Measurements from ENCODE around the gene MKRN1. TPM values are rescaled to one million over a fixed set of nuclear protein-coding genes. Genes with fewer than 3 reads are reported as not detected.

Gene MKRN1
- total RNA-seq, 1 donor from 2014 or later = 67.9 TPM

DNA sequence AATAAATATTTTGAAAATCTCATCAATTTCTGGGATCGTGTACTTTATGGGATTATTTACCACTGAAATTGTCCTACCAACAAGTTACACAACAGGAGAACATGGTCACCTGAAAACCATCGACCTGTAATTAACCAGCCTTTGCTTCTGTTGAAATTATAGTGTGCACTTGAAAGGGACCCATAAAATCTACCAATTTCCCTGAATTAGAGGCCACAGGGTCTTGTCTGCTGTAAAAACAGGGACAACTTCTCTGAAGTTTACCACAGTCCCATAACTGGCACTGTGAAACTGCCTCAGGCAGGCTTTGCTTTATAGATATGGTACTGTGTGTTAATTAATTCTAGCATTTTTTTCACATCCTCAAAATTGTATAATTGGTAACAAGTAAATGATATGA, 37.8 kb downstream of the MKRN1 start:
- Mint-ChIP-seq H3K9me3 (ENCODE audit: low read depth) (no peaks in the 10 kb centered on the region), H3K27me3 (ENCODE audit: low read depth) (no peaks in the 10 kb centered on the region), H3K27ac (ENCODE audit: unreplicated experiment) (no peak overlapping the region), H3K4me1 (ENCODE audit: low read depth) (no peaks in the 10 kb centered on the region), H3K36me3 (ENCODE audit: low read depth) (no peaks in the 10 kb centered on the region), H3K4me3 (ENCODE audit: unreplicated experiment) (no peak overlapping the region)
- TF ChIP-seq, protein P1, sequence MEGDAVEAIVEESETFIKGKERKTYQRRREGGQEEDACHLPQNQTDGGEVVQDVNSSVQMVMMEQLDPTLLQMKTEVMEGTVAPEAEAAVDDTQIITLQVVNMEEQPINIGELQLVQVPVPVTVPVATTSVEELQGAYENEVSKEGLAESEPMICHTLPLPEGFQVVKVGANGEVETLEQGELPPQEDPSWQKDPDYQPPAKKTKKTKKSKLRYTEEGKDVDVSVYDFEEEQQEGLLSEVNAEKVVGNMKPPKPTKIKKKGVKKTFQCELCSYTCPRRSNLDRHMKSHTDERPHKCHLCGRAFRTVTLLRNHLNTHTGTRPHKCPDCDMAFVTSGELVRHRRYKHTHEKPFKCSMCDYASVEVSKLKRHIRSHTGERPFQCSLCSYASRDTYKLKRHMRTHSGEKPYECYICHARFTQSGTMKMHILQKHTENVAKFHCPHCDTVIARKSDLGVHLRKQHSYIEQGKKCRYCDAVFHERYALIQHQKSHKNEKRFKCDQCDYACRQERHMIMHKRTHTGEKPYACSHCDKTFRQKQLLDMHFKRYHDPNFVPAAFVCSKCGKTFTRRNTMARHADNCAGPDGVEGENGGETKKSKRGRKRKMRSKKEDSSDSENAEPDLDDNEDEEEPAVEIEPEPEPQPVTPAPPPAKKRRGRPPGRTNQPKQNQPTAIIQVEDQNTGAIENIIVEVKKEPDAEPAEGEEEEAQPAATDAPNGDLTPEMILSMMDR (IDR thresholded peaks at IDR 0.05) = no peak
- DNase-seq (ENCODE audit: low spot score) = no peak

DNA sequence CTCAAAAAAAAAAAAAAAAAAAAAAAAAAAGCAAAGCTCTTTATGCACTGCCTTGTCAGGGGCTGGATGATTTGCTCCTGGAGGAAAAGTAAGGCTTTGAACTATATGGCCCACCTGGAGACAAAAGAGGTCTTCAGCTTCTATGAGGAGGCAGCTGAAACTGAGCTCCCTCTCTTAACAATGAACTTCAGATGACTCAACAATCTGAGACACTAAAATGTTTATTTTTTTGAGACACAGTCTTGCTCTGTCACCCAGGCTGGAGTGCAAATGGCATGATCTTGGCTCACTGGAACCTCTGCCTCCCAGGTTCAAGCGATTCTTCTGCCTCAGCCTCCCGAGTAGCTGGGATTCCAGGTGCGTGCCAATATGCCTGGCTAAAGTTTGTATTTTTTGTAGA, 38.7 kb downstream of the MKRN1 start:
- TF ChIP-seq, protein P1 (IDR thresholded peaks at IDR 0.05) = no peak
- Mint-ChIP-seq H3K4me1 (ENCODE audit: low read depth) (no peaks in the 10 kb centered on the region), H3K4me3 (ENCODE audit: unreplicated experiment) (no peak overlapping the region), H3K27ac (ENCODE audit: unreplicated experiment) (no peak overlapping the region), H3K27me3 (ENCODE audit: low read depth) (no peaks in the 10 kb centered on the region), H3K9me3 (ENCODE audit: low read depth) (no peaks in the 10 kb centered on the region), H3K36me3 (ENCODE audit: low read depth) (no peaks in the 10 kb centered on the region)
- DNase-seq (ENCODE audit: low spot score) = no peak

DNA sequence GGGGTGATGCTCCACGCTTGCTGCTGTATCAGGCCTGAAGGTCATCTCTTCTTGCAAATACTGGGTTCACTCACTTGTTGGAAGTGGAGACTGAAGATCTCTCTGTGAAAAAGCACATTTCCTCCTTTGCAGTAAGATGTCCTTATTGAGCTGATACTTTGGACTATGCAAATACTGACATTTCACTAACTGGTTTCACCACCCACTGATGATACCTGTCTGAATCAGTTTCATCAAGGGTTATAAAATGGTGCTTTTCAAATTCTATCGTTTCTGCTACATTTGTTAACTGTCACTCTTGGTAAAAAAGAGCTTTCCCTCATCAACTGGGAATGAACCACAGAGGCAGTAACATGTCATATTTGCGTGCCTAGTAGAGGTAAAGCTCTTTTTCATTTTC, 39.9 kb downstream of the MKRN1 start:
- Mint-ChIP-seq H3K27me3 (ENCODE audit: low read depth) (no peaks in the 10 kb centered on the region), H3K36me3 (ENCODE audit: low read depth) (no peaks in the 10 kb centered on the region), H3K27ac (ENCODE audit: unreplicated experiment) (no peak overlapping the region), H3K4me1 (ENCODE audit: low read depth) (no peaks in the 10 kb centered on the region), H3K4me3 (ENCODE audit: unreplicated experiment) (no peak overlapping the region), H3K9me3 (ENCODE audit: low read depth) (no peaks in the 10 kb centered on the region)
- TF ChIP-seq, protein P1 (IDR thresholded peaks at IDR 0.05) = no peak
- no peak for DNase-seq (ENCODE audit: low spot score)

DNA sequence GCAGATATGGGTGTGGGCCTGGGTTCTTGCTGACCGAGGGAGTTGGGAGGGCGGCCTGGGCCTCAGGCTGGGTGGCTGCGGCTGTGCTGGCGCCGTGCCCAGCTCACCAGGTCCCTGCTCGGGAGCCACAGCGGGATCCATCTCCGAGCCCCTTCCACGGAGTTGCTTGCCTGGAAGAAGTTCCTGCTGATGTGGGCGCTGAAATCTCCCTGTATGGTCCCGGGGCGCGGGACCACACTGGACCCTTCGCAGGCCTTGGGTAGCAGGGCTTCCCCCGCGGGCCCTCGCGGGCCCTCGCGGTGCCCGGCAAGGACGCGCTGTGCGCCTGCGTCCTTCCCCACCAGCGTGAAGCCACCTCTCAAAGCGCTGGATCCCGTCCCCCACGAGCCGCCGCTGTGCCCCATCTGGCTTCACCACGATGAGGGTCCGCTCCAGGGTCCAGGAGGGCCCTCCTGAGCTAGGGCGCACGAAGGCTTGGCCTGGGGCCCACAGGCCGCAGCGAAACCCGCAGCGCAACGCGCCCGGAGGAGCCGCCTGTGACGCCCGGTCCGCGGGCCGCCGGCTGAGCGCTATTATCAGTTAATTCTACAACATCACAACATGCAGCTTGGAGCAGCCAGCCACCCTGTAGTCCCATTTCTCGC, 43.9 kb downstream of the MKRN1 start:
- no peaks in the 10 kb centered on the region for H3K36me3 Mint-ChIP-seq (ENCODE audit: low read depth)
- H3K27ac Mint-ChIP-seq (ENCODE audit: unreplicated experiment) = no peak overlapping the region
- no peaks in the 10 kb centered on the region for H3K4me1 Mint-ChIP-seq (ENCODE audit: low read depth)
- H3K27me3 Mint-ChIP-seq (ENCODE audit: low read depth) = no peaks in the 10 kb centered on the region
- no peak for DNase-seq (ENCODE audit: low spot score)
- no peak overlapping the region for H3K4me3 Mint-ChIP-seq (ENCODE audit: unreplicated experiment)
- no peaks in the 10 kb centered on the region for H3K9me3 Mint-ChIP-seq (ENCODE audit: low read depth)
- TF ChIP-seq, protein P1 (IDR thresholded peaks at IDR 0.05) = no peak

DNA sequence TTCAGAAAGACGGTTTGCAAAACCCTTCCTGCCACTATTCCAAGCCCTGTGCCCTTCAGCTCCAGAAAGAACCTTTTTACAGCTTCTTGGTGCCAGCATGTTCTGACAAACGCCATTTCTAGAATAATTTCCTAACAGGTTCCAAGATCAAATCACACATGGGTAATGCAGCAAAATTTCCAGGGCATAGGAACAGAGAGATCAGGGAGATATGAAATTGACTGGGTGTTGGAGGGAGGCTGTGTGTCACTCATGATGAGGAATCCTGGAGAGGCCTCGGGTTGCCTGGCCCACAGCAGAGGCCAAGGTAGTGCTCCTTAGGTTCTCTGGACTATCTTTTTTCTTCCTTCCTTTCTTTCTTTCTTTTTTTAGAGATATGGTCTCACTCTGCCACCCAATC, 45.9 kb downstream of the MKRN1 start:
- Mint-ChIP-seq H3K4me1 (ENCODE audit: low read depth) (no peaks in the 10 kb centered on the region), H3K27ac (ENCODE audit: unreplicated experiment) (no peak overlapping the region), H3K9me3 (ENCODE audit: low read depth) (no peaks in the 10 kb centered on the region), H3K4me3 (ENCODE audit: unreplicated experiment) (no peak overlapping the region), H3K36me3 (ENCODE audit: low read depth) (no peaks in the 10 kb centered on the region), H3K27me3 (ENCODE audit: low read depth) (no peaks in the 10 kb centered on the region)
- no peak for DNase-seq (ENCODE audit: low spot score)
- TF ChIP-seq, protein P1 (IDR thresholded peaks at IDR 0.05) = no peak
